SKM-1 (cell line): ENCODE data around the gene IWS1.
A peak's percentile ranks its signal among the peaks of the same experiment; 100 is the strongest.
"Not testable (repeated sequence)": the region's sequence is repeated elsewhere in the genome, so short reads cannot be mapped to it uniquely, and the experiment has no call there.

Experiments
- DNase-seq: peaks from one replicate; lab custom pipeline; 2025; ENCODE audit not compliant: unreplicated experiment; lab: John Stamatoyannopoulos, UW

Gene IWS1

GRCh38 chr2:127526132-127527000 is at the start of gene IWS1:
TSS of gene IWS1 (minus strand) at chr2:127526489. CDS start at chr2:127526208, 281 bp downstream.
- DNase-seq, result peak; percentile 94

GRCh38 chr2:127575941-127576432 is 49.7 kb upstream of the IWS1 start:
- no peak for DNase-seq

GRCh38 chr2:127575185-127575765 is 49.0 kb upstream of the IWS1 start:
- peak; percentile 56 for DNase-seq

- DNase-seq, result no peak
These were observed 48.4 kb upstream of the IWS1 start for GRCh38 chr2:127574656-127575055.

GRCh38 chr2:127573771-127574170 is 47.5 kb upstream of the IWS1 start:
- no peak for DNase-seq

GRCh38 chr2:127573298-127573697 is 47.0 kb upstream of the IWS1 start:
- DNase-seq, result no peak

GRCh38 chr2:127572841-127573240 is 46.6 kb upstream of the IWS1 start:
- no peak for DNase-seq

GRCh38 chr2:127572352-127572751 is 46.1 kb upstream of the IWS1 start:
- DNase-seq, result not testable (repeated sequence)

- no peak for DNase-seq
These were observed 44.3 kb upstream of the IWS1 start for GRCh38 chr2:127570282-127571250.

GRCh38 chr2:127569666-127570065 is 43.4 kb upstream of the IWS1 start:
- DNase-seq, result no peak

GRCh38 chr2:127568128-127568527 is 41.8 kb upstream of the IWS1 start:
- no peak for DNase-seq

GRCh38 chr2:127567351-127567854 is 41.1 kb upstream of the IWS1 start:
- DNase-seq, result no peak

- DNase-seq, result no peak
These were observed 40.3 kb upstream of the IWS1 start for GRCh38 chr2:127566576-127566975.

GRCh38 chr2:127566139-127566417 is 39.8 kb upstream of the IWS1 start:
- DNase-seq, result no peak

GRCh38 chr2:127565261-127566138 is 39.2 kb upstream of the IWS1 start:
- no peak for DNase-seq

- no peak for DNase-seq
These were observed 38.4 kb upstream of the IWS1 start for GRCh38 chr2:127564429-127565260.

- DNase-seq, result no peak
These were observed 37.5 kb upstream of the IWS1 start for GRCh38 chr2:127563458-127564428.

GRCh38 chr2:127562936-127563335 is 36.6 kb upstream of the IWS1 start:
- DNase-seq, result no peak
